Epidermal melanocyte (primary cell): ENCODE results near the gene KIAA1328.

Experiments used
- DNase-seq: peaks from one replicate; pipeline ENCODE4 v3.0.0; 2011; ENCODE audit warnings: low spot score; ENCODE audit not compliant: insufficient read length

Gene KIAA1328

GRCh38 chr18:37274309-37275236 is 445.6 kb downstream of the KIAA1328 start:
- DNase-seq, result no peak

- no peak for DNase-seq
These were observed 446.4 kb downstream of the KIAA1328 start for GRCh38 chr18:37275237-37275741.

DNA sequence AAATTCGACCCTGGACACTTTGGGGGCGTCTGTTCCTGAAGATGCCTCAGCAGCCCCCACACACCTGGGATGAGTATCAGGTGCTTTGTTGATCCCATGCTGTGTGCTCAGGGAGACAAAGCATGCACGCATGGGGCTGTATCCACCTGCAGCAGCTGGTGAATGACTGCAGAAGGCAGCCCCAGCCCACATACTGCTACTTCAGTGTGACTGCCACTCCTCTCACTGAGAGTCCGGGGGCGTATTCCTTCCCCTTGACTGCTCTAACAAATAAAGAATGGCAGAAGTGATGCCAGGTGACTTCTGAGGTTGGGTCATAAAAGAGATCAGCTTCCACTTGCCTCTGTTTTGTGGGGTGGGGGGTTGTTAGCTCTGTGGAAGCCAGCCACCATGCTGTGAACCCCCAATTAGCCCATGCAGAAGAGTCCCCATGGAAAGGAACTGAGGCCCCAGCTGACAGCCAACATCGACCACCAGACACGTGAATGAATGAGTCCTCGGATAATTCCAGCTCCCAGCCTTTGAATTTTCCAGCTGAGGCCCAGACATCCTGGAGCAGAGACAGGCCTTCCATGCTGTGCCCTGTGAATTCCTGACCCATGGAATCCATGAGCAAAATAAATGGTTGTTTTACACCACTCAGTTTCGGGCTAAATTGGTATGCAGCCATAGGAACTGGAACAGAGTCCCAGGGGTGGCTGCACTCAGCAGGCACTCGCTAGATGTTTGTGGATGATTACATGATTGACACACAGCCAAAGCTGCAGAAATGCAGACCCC is 447.4 kb downstream of the KIAA1328 start:
- no peak for DNase-seq

- DNase-seq, result no peak
These were observed 448.9 kb downstream of the KIAA1328 start for GRCh38 chr18:37277804-37278203.
